OCI-LY7 (cell line): ENCODE results near the gene PGC. TPM values are rescaled to one million over a fixed set of nuclear protein-coding genes. Genes with fewer than 3 reads are reported as not detected.

Experiments used
- BruUV-seq: library from RNA; stranded (reverse); fragments of 400-500 nt; replicated peaks from 2 replicates; lab custom pipeline; 2021; lab: Mats Ljungman, UMichigan
- CTCF ChIA-PET: fragments of 300-600 bp; sonication (Branson Sonifier 250); formaldehyde crosslinking; loops from one replicate; lab custom pipeline; 2022; ENCODE audit warnings: antibody characterized with exemption; ENCODE audit not compliant: unreplicated experiment; lab: Charles Lee
- POLR2A ChIA-PET: fragments of 300-600 bp; sonication (Branson Sonifier 250); formaldehyde crosslinking; loops from one replicate; lab custom pipeline; 2022; ENCODE audit warnings: antibody characterized with exemption; lab: Charles Lee
- DNase-seq: peaks from one replicate; pipeline ENCODE4 v3.0.0-alpha.2; 2015; ENCODE audit warnings: low spot score
- H2AFZ ChIP-seq: fragments of 200-600 bp; sonication (generic), shearing (Covaris generic); 2 replicates; pipeline ENCODE4 v1.6.1; 2014; ENCODE audit warnings: mild to moderate bottlenecking, antibody characterized with exemption, low read length, moderate library complexity
- H3K27ac ChIP-seq: fragments of 200-600 bp; sonication (generic); 2 replicates; pipeline ENCODE4 v1.5.1; 2014; ENCODE audit warnings: mixed run types, low read depth, mild to moderate bottlenecking, moderate library complexity, low read length, inconsistent platforms; ENCODE audit not compliant: poor library complexity, severe bottlenecking
- H3K36me3 ChIP-seq: fragments of 200-600 bp; sonication (generic); 2 replicates; pipeline ENCODE4 v1.6.1; 2014; ENCODE audit warnings: mild to moderate bottlenecking, antibody characterized with exemption, low read length, moderate library complexity, mixed read lengths; ENCODE audit not compliant: insufficient read depth
- H3K4me1 ChIP-seq: fragments of 200-600 bp; sonication (generic); 2 replicates; pipeline ENCODE4 v1.5.1; 2014; ENCODE audit warnings: mild to moderate bottlenecking, low read length; ENCODE audit not compliant: insufficient read depth, poor library complexity, severe bottlenecking
- H3K4me2 ChIP-seq: fragments of 200-600 bp; sonication (generic); 2 replicates; pipeline ENCODE4 v1.6.1; 2014; ENCODE audit warnings: mild to moderate bottlenecking, low read length
- H3K4me3 ChIP-seq: fragments of 200-600 bp; sonication (generic); 2 replicates; pipeline ENCODE4 v1.5.1; 2014; ENCODE audit warnings: mild to moderate bottlenecking, low read depth, low read length; ENCODE audit not compliant: poor library complexity, severe bottlenecking
- H3K79me2 ChIP-seq: fragments of 200-600 bp; sonication (generic); 2 replicates; pipeline ENCODE4 v1.6.1; 2016; ENCODE audit warnings: low read depth, mild to moderate bottlenecking, low read length, moderate library complexity, mixed read lengths; ENCODE audit not compliant: insufficient read depth
- H3K9me2 ChIP-seq: fragments of 200-600 bp; sonication (generic); 2 replicates; pipeline ENCODE4 v1.6.1; 2016; ENCODE audit warnings: mild to moderate bottlenecking, low read length, mixed read lengths; ENCODE audit not compliant: insufficient read depth
- H3K9me3 ChIP-seq: fragments of 200-600 bp; sonication (generic); 2 replicates; pipeline ENCODE4 v1.6.1; 2014; ENCODE audit warnings: mild to moderate bottlenecking, mixed run types, low read length, mixed read lengths
- H4K20me1 ChIP-seq: fragments of 200-600 bp; sonication (generic); 2 replicates; pipeline ENCODE4 v1.6.1; 2014; ENCODE audit warnings: mild to moderate bottlenecking, antibody characterized with exemption, low read length, moderate library complexity, mixed read lengths; ENCODE audit not compliant: insufficient read depth
- EZH2phosphoT487 ChIP-seq: fragments of 200-600 bp; sonication (generic); IDR thresholded peaks from 2 replicates; pipeline ENCODE4 v1.6.1; 2018; ENCODE audit warnings: low read depth, borderline replicate concordance, mild to moderate bottlenecking, mixed run types, antibody characterized with exemption, low read length, moderate library complexity, mixed read lengths
- intact Hi-C: fragments of 100-400 bp; cut with micrococcal nuclease; formaldehyde crosslinking; loops from one replicate; pipeline ENCODE4 v1.10.0; 2022; ENCODE audit not compliant: unreplicated experiment
- total RNA-seq, 2 experiments: library from RNA; depleted of rRNA in 1 of 2; stranded (reverse); fragments of >200 nt in 1 of 2; shearing (Covaris generic) in 1 of 2; gene quantifications; 2 replicates each; pipeline ENCODE4 v1.2.3, GENCODE V29; 2014 to 2022
- TF ChIP-seq, protein P1 (sequence below): fragments of 200-600 bp; sonication (generic); conservative IDR thresholded peaks from 2 replicates; pipeline ENCODE4 v1.5.1; 2014; ENCODE audit warnings: mild to moderate bottlenecking, antibody characterized with exemption, low read length, moderate library complexity, mixed read lengths

Gene PGC
- total RNA-seq, 2 experiments from 2014 or later: not detected

DNA sequence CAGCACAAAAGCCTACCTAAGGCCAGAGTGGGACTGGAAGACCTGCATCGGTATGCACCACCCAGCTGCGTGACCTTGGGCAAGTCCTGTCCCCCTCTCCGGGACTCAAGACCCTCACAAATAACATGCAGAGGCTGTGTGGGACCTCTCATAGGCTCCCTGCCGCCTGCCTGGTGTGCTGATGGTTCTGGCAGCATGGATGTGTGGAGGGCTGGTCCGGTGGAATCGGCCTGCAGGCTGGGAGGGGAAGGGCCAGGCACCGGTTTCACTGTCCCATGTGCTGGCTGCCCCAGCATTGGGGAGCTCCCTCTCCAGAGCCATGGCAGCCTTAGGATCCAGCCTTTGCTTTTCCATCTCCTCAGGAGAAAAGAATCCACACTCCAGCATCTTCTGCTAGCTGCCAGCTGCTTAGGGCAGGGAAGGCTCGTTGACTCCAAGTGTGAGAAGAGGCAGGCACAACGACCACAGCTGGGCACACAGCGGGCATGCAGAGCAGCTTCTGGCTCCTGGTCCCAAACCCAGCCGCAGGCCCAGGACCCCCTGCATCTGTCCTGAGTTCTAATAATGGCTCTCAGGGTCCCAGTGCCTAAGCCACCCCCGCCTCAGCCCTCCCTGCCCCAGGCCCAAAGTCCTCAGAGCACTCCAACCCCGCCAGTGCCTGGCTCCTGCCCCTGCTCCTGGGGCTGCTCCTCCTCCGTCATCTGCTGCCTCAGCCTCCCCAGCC is 44.3 kb downstream of the PGC start:
- TF ChIP-seq, protein P1, sequence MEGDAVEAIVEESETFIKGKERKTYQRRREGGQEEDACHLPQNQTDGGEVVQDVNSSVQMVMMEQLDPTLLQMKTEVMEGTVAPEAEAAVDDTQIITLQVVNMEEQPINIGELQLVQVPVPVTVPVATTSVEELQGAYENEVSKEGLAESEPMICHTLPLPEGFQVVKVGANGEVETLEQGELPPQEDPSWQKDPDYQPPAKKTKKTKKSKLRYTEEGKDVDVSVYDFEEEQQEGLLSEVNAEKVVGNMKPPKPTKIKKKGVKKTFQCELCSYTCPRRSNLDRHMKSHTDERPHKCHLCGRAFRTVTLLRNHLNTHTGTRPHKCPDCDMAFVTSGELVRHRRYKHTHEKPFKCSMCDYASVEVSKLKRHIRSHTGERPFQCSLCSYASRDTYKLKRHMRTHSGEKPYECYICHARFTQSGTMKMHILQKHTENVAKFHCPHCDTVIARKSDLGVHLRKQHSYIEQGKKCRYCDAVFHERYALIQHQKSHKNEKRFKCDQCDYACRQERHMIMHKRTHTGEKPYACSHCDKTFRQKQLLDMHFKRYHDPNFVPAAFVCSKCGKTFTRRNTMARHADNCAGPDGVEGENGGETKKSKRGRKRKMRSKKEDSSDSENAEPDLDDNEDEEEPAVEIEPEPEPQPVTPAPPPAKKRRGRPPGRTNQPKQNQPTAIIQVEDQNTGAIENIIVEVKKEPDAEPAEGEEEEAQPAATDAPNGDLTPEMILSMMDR: no peak
- TF ChIP-seq EZH2phosphoT487: no peak
- Histone ChIP-seq H3K4me1 (peaks cover 60% of the 10 kb centered on the region), H3K9me2 (no peaks in the 10 kb centered on the region), H3K79me2 (peaks cover 29% of the 10 kb centered on the region), H3K27ac (peak overlapping the region; percentile 90), H4K20me1 (no peaks in the 10 kb centered on the region; the same call in 1 of the 2 replicates), H3K36me3 (peaks cover 30% of the 10 kb centered on the region; the same call in 1 of the 2 replicates), H3K4me3 (no peak overlapping the region), H3K9me3 (no peaks in the 10 kb centered on the region), H2AFZ (no peak overlapping the region), H3K4me2 (no peak overlapping the region)
- intact Hi-C loops: no loop called here
- no peak for DNase-seq
- BruUV-seq: no TSS peak
- ChIA-PET POLR2A (interaction anchor here (0.6 to 8.3 kb wide), 3 partner anchors 15 to 909 kb away, joined by 3 to 118 read pairs (median 65); partner anchors contain the start of gene TFEB), CTCF (no interaction called here)

DNA sequence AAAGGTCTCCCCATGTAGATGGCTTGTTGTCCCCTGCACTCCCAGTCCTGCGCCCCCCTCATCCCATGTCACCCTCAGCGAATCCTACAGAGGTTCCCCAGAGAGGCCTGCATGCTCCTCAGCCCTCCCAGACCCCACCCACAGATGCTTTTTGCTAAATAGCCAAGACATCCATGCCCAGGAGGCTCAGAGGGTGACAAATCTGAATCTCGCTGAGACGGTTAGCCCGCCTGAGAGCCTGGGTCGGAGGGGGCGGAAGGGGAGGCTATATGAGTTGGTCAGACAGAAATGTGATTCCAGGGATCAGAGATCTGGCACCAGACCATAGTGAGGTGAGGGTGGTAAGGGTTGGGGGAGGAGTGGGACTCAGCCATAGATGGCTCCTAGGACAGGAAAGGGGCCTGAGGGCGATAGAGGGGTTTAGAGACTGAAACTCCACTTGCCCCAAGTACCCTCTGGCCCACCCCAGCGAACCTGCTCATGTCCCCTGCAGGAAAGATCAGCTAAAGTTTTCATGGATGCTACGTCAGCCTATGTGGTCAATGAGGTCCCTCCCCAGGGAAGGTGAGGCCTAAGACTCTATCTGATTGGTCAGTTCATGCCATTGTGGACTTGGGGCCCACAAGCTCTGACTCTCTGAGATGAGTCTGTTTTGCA is 45.0 kb downstream of the PGC start:
- Histone ChIP-seq H2AFZ (no peak overlapping the region), H3K4me2 (no peak overlapping the region), H3K27ac (no peak overlapping the region), H4K20me1 (no peaks in the 10 kb centered on the region; the same call in 1 of the 2 replicates), H3K9me2 (no peaks in the 10 kb centered on the region), H3K36me3 (peaks cover 37% of the 10 kb centered on the region; the same call in 1 of the 2 replicates), H3K4me3 (no peak overlapping the region), H3K4me1 (peaks cover 53% of the 10 kb centered on the region), H3K79me2 (peaks cover 29% of the 10 kb centered on the region), H3K9me3 (no peaks in the 10 kb centered on the region)
- no TSS peak for BruUV-seq
- ChIA-PET CTCF (no interaction called here), POLR2A (interaction anchor here (7.0 to 8.3 kb wide), 2 partner anchors 16 to 30 kb away, joined by 65 to 118 read pairs; partner anchors contain the start of gene TFEB)
- TF ChIP-seq, protein P1: no peak
- TF ChIP-seq EZH2phosphoT487: no peak
- intact Hi-C loops: no loop called here
- DNase-seq: no peak
